ENCODE data around the gene OR52E8. TPM values are rescaled to one million over a fixed set of nuclear protein-coding genes. Genes with fewer than 3 reads are reported as not detected.

Gene OR52E8
- total and polyA plus RNA-seq, 10 of the 15 experiments (the other 5 are each of a cell fraction or from before 2014, with no cell fraction given): not detected

GRCh38 chr11:5880329-5880728 lies 22.8 kb upstream of the OR52E8 start, which contains the start of gene OR52E4:
Gene OR52E4 (plus strand): TSS chr11:5880629. CDS start chr11:5884293, 3,664 bp downstream.
- no TSS peak for BruUV-seq (replicated peaks)
- Histone ChIP-seq H3K27me3 (replicated peaks in 1 of 2; ENCODE audit: control insufficient read depth in 2 of 2, insufficient read depth in 2 of 2, low read length in 1 of 2) (no peaks in the 10 kb centered on the region; a peak in 1 of 4 replicates), H3K27ac (ENCODE audit: control insufficient read depth, insufficient read depth) (no peak within 1 kb of the TSS), H3K4me1 (ENCODE audit: control insufficient read depth, insufficient read depth, low read length) (no peaks in the 10 kb centered on the region), H2AFZ (ENCODE audit: control insufficient read depth, low read depth, low read length) (no peak within 1 kb of the TSS), H3K9ac (ENCODE audit: control insufficient read depth, insufficient read depth, low read length) (no peak within 1 kb of the TSS), H3K4me3 (no peak within 1 kb of the TSS), H3K36me3 (ENCODE audit: control insufficient read depth in 2 of 2, insufficient read depth in 2 of 2, low read length in 1 of 2) (no peaks in the 10 kb centered on the region), H3K79me2 (ENCODE audit: control insufficient read depth, insufficient read depth, low read length) (no peaks in the 10 kb centered on the region), H4K20me1 (ENCODE audit: control insufficient read depth, insufficient read depth) (no peaks in the 10 kb centered on the region), H3K9me3 (replicated peaks; ENCODE audit: control insufficient read depth, insufficient read depth, low read length) (no peaks in the 10 kb centered on the region), H3K4me2 (ENCODE audit: control insufficient read depth, insufficient read depth) (no peak within 1 kb of the TSS)
- intact Hi-C loops (cut with micrococcal nuclease; ENCODE audit: unreplicated experiment) (loop anchor here (10.0 kb wide), 1 partner anchor 434 kb away; no protein-coding TSS in a partner anchor), in situ Hi-C loops (cut with MboI) (no loop called here)
- SMC1A ChIA-PET (ENCODE audit: uncharacterized antibody, unreplicated experiment): no interaction called here
- CTCF ChIA-PET: no interaction called here
- DNase-seq (ENCODE audit: low read depth, low spot score): no peak
- no peak for ATAC-seq
- 6% methylated on average over 4 of the region's 4 CpGs for WGBS (ENCODE audit: insufficient coverage, insufficient replicate concordance, low lambda C conversion rate, missing lambda C conversion rate)
- TF ChIP-seq NR2C2 (IDR thresholded peaks at IDR 0.05; ENCODE audit: borderline replicate concordance, control insufficient read depth, insufficient read length, low read depth) (no peak), ZBTB11 (CRISPR knock-in tag; IDR thresholded peaks at IDR 0.05) (no peak)
- no peak for FAIRE-seq
- RAD21 ChIA-PET (ENCODE audit: unreplicated experiment): no interaction called here
- POLR2A ChIA-PET: no interaction called here

- FAIRE-seq (no peak), ATAC-seq (no peak), DNase-seq (ENCODE audit: low read depth, low spot score) (no peak)
- H3K36me3 ChIP-seq (ENCODE audit: control insufficient read depth in 2 of 2, insufficient read depth in 2 of 2, low read length in 1 of 2): no peaks in the 10 kb centered on the region
- H3K4me3 ChIP-seq: no peak overlapping the region
- BruUV-seq (replicated peaks): no TSS peak
- H3K27me3 ChIP-seq (replicated peaks in 1 of 2; ENCODE audit: control insufficient read depth in 2 of 2, insufficient read depth in 2 of 2, low read length in 1 of 2): no peaks in the 10 kb centered on the region; a peak in 1 of 4 replicates
- H2AFZ ChIP-seq (ENCODE audit: control insufficient read depth, low read depth, low read length): no peak overlapping the region
- in situ Hi-C loops (cut with MboI) (no loop called here), intact Hi-C loops (cut with micrococcal nuclease; ENCODE audit: unreplicated experiment) (no loop called here)
- no peak overlapping the region for H3K27ac ChIP-seq (ENCODE audit: control insufficient read depth, insufficient read depth)
- no peaks in the 10 kb centered on the region for H4K20me1 ChIP-seq (ENCODE audit: control insufficient read depth, insufficient read depth)
- SMC1A ChIA-PET (ENCODE audit: uncharacterized antibody, unreplicated experiment): no interaction called here
- no peaks in the 10 kb centered on the region for H3K79me2 ChIP-seq (ENCODE audit: control insufficient read depth, insufficient read depth, low read length)
- H3K9ac ChIP-seq (ENCODE audit: control insufficient read depth, insufficient read depth, low read length): no peak overlapping the region
- no peaks in the 10 kb centered on the region for H3K4me1 ChIP-seq (ENCODE audit: control insufficient read depth, insufficient read depth, low read length)
- H3K9me3 ChIP-seq (replicated peaks; ENCODE audit: control insufficient read depth, insufficient read depth, low read length): no peaks in the 10 kb centered on the region
- 0% methylated on average over 2 of the region's 2 CpGs for WGBS (ENCODE audit: insufficient coverage, insufficient replicate concordance, low lambda C conversion rate, missing lambda C conversion rate)
- H3K4me2 ChIP-seq (ENCODE audit: control insufficient read depth, insufficient read depth): no peak overlapping the region
- TF ChIP-seq BRCA1 (IDR thresholded peaks at IDR 0.05; ENCODE audit: low read depth, low read length) (no peak), SREBF1 (IDR thresholded peaks at IDR 0.05; ENCODE audit: low read length) (no peak), CREM (IDR thresholded peaks at IDR 0.05; ENCODE audit: low read depth) (no peak), SREBF2 (IDR thresholded peaks at IDR 0.05; ENCODE audit: low read length) (no peak), MAX (IDR thresholded peaks at IDR 0.05; ENCODE audit: low read depth, low read length) (no peak), CHD4 (IDR thresholded peaks at IDR 0.05) (no peak), CBFB (IDR thresholded peaks at IDR 0.05; ENCODE audit: low read depth) (no peak), IRF4 (IDR thresholded peaks at IDR 0.05; ENCODE audit: low read depth, low read length) (no peak), CEBPB (IDR thresholded peaks at IDR 0.05; ENCODE audit: borderline replicate concordance in 1 of 2, low read depth in 2 of 2, low read length in 2 of 2) (no peak), ATF2 (IDR thresholded peaks at IDR 0.05; ENCODE audit: low read length) (no peak), FOS (IDR thresholded peaks at IDR 0.05; ENCODE audit: borderline replicate concordance, extremely low read depth, insufficient read length) (no peak), MTA3 (IDR thresholded peaks at IDR 0.05; ENCODE audit: borderline replicate concordance, low read length) (no peak), BHLHE40 (IDR thresholded peaks at IDR 0.05; ENCODE audit: borderline replicate concordance in 1 of 2, low read depth in 2 of 2, low read length in 1 of 2) (no peak)
- CTCF ChIA-PET: no interaction called here
- POLR2A ChIA-PET: no interaction called here
- RAD21 ChIA-PET (ENCODE audit: unreplicated experiment): no interaction called here
Measured at GRCh38 chr11:5878564-5878963, 21.1 kb upstream of the OR52E8 start.

All from GM12878 (cell line).